ENCODE data around the gene ZCCHC24. TPM values are rescaled to one million over a fixed set of nuclear protein-coding genes. Genes with fewer than 3 reads are reported as not detected.

Gene ZCCHC24
- total RNA-seq, 1 experiment from 2014 or later = 3.8 TPM

DNA sequence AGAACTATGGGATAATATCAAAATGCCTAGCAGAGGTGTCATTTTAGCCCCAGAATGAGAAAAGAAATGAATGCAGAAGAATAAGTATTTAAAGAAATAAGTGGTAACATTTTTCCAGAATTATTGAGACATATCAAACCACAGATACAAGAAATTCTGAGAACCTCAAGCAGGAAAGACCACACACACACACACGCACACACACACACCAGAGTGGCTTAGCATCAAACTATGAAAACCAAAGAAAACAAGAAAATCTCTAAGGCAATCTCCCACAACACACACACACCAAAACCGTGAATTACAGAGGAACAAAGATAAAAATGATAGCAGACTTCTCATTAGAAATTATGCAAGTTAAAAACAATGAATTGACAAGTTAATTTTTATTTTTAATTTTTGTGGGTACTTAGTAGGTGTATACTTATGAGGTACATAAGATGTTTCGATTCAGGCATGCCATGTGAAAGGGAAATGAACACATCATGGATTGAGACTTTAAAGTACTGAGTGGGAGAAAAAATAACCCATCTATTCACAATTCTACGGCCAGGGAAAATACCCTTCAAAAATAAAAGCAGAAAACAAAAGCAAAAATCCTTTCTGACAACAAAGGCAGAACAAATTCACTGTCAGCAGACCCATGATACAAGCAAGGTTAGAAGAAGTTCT is 83.6 kb downstream of the ZCCHC24 start:
- Mint-ChIP-seq H3K36me3 (ENCODE audit: insufficient read depth in 1 of 3, low read depth in 3 of 3) (peaks cover 2 to 7% (median 2%) of the 10 kb centered on the region in 3 experiments; a peak in 6 of 7 replicates), H3K4me3 (no peak overlapping the region), H3K27ac (no peak overlapping the region), H3K27me3 (ENCODE audit: low read depth) (peaks cover 19% of the 10 kb centered on the region), H3K9me3 (peaks cover 0 to 4% of the 10 kb centered on the region in 2 experiments; a peak in 1 of 5 replicates), H3K4me1 (no peaks in the 10 kb centered on the region)
- Histone ChIP-seq H2AFZ (ENCODE audit: low read length) (no peak overlapping the region), H3T11ph (ENCODE audit: low read length) (no peak overlapping the region), H3K56ac (ENCODE audit: insufficient read length, low read depth, low read length) (no peak overlapping the region), H3K18ac (ENCODE audit: insufficient read length, low read depth, low read length) (no peak overlapping the region), H3K9me3 (ENCODE audit: control insufficient read depth, low read depth, low read length) (no peaks in the 10 kb centered on the region), H3K4ac (ENCODE audit: low read depth, low read length) (no peak overlapping the region), H3K27me3 (ENCODE audit: insufficient read depth, low read length) (no peaks in the 10 kb centered on the region), H3K79me1 (ENCODE audit: insufficient read depth, low read depth, low read length, poor library complexity, severe bottlenecking) (no peaks in the 10 kb centered on the region), H4K8ac (replicated peaks; ENCODE audit: insufficient read length, low read depth, low read length) (no peak overlapping the region), H3K14ac (ENCODE audit: insufficient read depth, low read length) (no peak overlapping the region), H4K5ac (ENCODE audit: insufficient read length, low read depth, low read length) (no peak overlapping the region), H3K9ac (ENCODE audit: extremely low read depth, insufficient read length, low read length) (no peak overlapping the region), H2AK5ac (ENCODE audit: insufficient read length, low read length) (no peak overlapping the region), H2BK20ac (ENCODE audit: low read depth, low read length, poor library complexity, severe bottlenecking) (no peak overlapping the region), H3K27ac (ENCODE audit: insufficient read length, low read depth, low read length) (no peak overlapping the region), H2BK5ac (ENCODE audit: insufficient read length, low read length) (no peak overlapping the region), H2BK120ac (ENCODE audit: low read depth, low read length, poor library complexity, severe bottlenecking) (no peak overlapping the region), H4K91ac (ENCODE audit: insufficient read length, low read depth, low read length) (no peak overlapping the region), H3K23ac (ENCODE audit: insufficient read length, low read depth, low read length) (no peak overlapping the region), H4K20me1 (ENCODE audit: control insufficient read depth, insufficient read depth, insufficient read length) (no peaks in the 10 kb centered on the region), H3K4me2 (ENCODE audit: insufficient read depth, insufficient read length, low read length) (no peak overlapping the region), H2BK12ac (ENCODE audit: insufficient read length, low read depth, low read length) (no peak overlapping the region), H3K79me2 (ENCODE audit: insufficient read depth, low read length) (no peaks in the 10 kb centered on the region), H3K4me1 (ENCODE audit: insufficient read depth, low read length) (no peaks in the 10 kb centered on the region), H3K23me2 (ENCODE audit: insufficient read length, low read depth, low read length, poor library complexity, severe bottlenecking) (no peaks in the 10 kb centered on the region), H2BK15ac (ENCODE audit: low read depth, low read length) (no peak overlapping the region)
- WGBS (ENCODE audit: extremely low coverage, insufficient read length, low lambda C conversion rate) = no CpG with 5 or more reads among the region's 4 CpGs
- DNase-seq = no peak
- TF ChIP-seq, protein P1, sequence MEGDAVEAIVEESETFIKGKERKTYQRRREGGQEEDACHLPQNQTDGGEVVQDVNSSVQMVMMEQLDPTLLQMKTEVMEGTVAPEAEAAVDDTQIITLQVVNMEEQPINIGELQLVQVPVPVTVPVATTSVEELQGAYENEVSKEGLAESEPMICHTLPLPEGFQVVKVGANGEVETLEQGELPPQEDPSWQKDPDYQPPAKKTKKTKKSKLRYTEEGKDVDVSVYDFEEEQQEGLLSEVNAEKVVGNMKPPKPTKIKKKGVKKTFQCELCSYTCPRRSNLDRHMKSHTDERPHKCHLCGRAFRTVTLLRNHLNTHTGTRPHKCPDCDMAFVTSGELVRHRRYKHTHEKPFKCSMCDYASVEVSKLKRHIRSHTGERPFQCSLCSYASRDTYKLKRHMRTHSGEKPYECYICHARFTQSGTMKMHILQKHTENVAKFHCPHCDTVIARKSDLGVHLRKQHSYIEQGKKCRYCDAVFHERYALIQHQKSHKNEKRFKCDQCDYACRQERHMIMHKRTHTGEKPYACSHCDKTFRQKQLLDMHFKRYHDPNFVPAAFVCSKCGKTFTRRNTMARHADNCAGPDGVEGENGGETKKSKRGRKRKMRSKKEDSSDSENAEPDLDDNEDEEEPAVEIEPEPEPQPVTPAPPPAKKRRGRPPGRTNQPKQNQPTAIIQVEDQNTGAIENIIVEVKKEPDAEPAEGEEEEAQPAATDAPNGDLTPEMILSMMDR (conservative IDR thresholded peaks at IDR 0.05) = no peak
